NCI-H748 treated with DMSO at 0.1 percent for 48 hours (cell line): Measurements from ENCODE around the gene MAGI1.
"Not testable (repeated sequence)": the region's sequence is repeated elsewhere in the genome, so short reads cannot be mapped to it uniquely, and the experiment has no call there.

Experiments used
- DNase-seq: peaks from one replicate; lab custom pipeline; 2025; lab: John Stamatoyannopoulos, UW

MAGI1 gene

DNA sequence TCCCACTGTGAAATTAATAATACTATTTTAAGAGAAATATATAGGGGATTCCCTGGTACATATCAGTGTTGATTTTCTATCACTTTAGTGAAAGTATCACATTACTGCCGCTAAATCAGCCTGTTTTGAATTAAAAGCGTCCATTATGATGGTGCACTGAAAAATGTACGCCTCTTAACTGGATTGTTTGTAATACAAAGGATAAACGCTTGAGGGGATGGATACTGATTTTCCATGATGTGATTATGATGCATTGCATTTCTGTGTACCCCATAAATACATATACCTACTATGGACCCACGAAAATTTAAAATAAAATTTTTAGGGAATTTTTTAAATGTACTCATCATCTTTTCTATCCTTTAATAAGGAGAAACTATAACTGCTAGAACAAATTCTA, 478.6 kb downstream of the MAGI1 start:
- no peak for DNase-seq

DNA sequence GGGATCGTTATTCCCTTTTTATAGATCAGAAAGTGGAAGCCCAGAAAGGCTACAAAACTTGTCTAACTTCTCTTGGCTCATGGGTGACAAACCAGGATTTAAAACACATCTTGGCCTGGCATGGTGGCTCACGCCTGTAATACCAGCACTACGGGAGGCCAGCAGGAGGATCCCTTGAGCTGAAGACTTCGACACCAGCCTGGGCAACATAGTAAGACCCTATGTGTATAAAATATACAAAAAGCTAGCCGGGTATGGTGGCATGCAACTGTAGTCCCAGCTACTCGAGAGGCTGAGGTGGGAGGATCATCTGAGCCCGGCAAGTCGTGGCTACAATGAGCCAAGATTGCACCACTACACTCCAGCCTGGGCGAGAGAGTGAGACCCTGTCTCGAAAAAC, 479.1 kb downstream of the MAGI1 start:
- DNase-seq, result no peak

DNA sequence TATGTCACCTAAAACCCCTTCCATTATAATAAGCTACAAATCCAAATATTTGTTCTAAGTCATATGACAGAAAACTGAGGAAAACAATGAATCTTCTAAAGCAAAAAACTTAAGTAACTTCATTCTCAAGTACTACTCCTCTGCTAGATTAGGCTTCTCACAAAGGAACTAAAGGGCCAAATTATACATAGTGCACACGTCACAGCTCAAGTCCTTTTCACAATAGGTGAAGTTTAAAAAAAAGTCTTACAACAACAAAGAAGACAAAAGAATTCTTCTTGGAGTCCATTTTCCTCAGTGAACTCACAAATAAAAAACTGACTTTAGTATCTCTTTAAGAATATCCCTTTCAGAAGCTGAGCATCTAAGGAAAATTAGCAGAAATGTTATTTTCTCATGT, 479.9 kb downstream of the MAGI1 start:
- no peak for DNase-seq

DNA sequence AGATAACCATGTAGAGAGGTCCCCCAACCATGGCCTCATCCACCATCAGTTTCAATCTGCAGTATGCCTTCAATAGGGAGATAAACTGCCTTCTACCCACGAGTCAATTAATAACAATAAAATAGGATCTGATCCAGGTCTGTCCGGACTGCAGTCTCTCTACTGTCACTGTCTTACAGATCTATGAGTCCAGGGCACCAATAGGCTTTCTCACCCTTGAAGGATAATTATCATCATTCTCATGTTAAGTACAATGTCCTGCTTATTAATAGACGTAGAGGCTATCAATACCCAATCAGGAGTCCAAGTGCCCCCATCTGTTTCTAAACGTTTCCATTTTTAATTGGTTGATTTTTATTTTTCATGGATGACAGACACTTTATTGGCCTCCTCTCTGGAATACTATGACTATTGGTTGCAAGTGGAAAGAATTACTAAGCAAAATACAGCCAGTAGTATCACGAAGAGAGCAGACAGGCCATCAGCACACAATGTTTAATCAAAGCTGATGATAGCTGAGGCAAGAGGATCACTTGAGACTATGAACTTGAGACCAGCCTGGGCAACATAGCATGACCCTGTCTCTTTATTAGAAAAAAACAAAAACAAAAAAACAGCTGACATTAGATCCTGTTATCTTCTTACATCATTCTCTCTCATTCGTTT, 480.7 kb downstream of the MAGI1 start:
- no peak for DNase-seq

DNA sequence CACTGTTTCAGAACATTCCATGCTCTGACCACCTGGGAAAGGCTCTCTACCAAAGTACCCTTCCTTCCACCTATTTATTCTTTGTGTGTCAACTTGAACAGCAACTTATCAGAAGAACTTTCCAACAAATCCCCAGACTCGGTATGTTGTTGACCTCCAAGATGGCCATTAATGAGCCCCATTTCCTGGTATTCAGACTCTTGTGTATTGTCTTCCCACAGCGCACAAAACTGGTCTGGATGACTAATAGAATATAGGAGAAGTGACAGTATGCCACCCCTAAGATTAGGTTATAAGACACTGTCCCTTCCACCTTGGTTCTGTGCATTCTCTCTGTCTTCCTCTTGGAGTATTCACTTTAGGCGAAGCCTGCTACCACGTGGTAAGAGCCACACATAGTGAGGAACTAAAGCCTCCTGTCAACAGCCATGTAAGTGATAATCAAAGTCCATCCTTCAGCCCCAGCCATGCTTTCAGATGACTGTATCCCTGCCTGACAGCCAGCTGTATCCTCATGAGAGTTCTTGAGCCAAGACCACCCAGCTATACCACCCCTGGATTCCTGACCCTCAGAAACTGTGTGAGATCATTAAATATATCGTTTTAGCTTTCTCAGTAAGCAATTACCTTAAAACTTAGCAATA, 481.7 kb downstream of the MAGI1 start:
- DNase-seq, result no peak

DNA sequence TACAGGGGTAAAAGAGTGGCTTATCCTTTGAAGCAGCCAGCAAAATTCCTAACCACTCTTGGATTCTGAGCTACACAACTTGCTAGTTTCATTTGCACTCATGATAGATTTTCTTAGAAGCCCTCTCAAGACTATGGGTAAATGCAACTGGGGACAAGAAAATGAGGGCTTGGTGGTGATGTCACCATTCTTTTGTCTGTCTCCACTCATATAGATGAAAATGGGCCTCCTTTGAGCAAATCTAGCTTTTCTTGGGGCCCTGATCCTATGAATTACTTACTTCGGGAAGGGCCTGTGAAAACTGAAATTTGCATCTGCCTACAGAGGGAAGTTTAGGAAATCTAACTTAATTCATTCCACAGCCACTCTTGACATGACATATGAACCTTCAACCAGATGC, 486.3 kb downstream of the MAGI1 start:
- DNase-seq, result no peak

DNA sequence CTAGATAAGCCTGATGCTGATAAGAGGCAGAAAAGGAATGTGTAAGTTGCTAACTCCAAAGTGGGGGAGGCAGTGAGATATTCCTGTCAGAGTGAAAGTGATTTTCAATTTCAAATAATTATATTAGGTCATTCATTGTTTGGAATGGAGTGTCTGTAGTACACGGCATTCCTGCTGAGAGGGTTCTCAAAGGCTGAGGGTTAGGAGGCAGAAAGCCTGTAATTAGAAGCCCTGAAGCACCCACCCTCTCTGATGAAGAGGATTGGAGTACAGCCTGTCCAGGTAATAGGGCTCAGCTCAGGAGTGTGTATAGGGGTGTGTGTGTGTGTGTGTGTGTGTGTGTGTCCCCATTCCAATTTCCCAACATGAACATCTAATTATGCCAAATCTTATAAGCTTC, 486.8 kb downstream of the MAGI1 start:
- peak; percentile 44 for DNase-seq

DNA sequence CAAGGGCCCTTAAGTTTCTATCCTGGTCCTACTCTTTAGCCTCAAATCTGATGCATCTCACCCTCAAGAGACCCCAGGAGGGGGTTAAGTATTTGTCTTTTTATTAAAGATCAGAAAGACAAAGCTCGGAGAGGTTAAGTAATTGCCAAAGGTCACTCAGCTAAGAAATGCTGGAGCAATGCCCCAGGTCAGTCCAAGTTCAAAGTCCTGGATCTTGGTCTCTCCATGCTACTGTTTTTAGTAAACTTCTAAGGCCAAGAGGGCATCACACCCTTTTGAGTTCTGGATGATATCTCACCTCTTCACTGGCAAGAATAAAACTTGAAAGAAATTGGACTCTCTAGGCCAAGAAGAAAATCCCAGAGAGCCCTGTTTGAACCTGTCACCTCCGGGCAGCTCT, 488.6 kb downstream of the MAGI1 start:
- no peak for DNase-seq

DNA sequence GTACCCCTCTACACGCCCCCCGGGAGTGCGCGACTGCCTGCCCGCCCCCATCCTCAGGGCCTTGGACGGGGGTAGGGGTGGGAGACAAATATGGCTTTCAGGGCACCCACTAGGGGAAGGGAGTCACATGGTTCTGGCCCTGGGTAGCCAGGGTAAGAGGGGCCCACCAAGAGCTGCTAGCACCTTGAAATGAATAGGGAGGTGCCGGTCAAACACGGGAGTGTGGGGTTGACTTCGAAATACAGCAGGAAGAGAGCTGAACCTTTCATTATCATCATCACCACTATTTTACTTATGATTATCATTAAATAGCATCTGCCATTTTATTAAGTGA, 489.1 kb downstream of the MAGI1 start:
- no peak for DNase-seq

DNA sequence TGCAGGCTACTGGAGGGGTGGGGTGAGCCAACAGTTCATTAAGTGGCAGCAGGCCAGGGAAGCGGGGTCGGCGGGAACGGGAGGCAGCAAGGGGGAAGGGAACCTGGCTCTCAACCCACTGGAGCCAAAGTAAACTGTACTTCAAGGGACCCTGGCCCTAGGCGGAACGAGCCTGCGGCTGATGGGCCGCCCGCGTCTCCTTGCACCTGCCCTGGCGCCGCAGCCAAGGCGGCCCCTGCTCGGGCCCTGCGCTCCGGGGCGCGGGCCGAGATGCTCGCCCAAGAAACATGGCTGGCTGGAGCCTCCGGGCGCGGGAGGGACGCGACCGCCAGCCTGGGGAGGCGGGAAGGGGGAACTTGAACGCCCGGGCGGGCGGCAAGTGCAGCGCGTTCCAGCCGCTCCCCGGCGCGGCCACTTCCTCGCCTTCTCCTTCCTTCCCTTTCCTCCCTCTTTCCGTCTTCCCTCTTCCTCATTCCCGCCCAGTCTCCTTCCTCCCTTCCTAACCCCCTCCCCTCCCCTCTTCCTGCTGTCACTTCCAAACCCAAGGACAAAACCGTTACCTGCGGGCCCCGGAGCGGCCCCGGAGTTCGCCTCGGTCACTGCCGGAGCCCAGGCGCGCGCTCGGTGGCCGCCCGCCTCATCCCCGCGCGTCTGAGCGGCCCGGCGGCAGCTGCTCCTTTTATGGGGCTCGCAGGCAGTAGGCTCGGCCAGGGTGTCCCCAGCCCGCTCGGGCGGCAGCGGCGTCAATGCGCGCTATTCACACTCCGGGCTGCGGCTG, 489.7 kb downstream of the MAGI1 start:
- DNase-seq, result peak; percentile 13

DNA sequence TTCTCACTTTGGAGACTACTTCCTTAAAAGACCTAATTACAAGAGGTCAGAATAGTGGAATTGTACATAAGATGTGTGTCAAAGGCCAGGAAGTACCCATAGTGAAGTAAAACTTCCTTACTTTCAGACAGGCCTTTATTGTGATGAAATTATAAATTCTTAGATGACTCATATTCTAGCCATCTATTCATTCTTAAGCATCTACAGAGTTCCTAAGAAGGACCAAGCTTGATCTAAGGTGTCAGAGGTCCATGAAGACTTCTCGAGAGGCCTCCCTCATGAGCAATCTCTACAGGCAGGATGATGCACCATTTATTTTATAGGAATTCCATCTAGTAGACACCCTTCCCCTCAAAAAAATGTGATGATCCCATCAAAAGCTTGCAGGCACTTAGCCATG, 493.3 kb downstream of the MAGI1 start:
- DNase-seq, result no peak

DNA sequence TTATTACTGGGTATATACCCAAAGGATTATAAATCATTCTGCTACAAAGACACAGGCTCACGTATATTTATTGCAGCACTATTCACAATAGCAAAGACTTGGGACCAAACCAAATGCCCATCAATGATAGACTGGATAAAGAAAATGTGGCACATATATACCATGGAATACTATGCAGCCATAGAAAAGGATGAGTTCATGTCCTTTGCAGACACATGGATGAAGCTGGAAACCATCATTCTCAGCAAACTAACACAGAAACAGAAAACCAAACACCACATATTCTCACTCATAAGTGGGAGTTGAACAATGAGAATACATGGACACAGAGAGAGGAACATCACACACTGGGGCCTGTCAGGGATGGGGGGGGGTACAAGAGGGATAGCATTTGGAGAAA, 495.3 kb downstream of the MAGI1 start:
- not testable (repeated sequence) for DNase-seq

DNA sequence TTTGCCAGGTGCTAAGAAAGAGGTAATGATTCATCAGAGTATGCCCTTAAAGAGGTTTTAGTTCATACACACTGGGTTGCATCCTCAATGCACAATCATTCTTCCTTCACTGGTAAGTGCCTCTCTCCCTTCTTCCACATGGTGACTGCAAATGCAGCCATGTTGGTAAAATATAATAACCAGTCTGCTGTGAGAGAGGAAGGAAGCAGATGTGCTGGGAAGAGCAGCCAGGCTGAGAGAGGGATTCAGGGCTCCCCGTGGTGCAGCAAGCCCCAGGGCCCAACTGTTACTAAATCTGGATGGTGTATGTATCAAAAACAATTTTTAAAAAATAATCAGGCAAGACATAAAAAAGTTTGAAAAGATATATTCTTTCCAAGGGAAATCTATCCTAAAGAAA, 498.1 kb downstream of the MAGI1 start:
- no peak for DNase-seq

DNA sequence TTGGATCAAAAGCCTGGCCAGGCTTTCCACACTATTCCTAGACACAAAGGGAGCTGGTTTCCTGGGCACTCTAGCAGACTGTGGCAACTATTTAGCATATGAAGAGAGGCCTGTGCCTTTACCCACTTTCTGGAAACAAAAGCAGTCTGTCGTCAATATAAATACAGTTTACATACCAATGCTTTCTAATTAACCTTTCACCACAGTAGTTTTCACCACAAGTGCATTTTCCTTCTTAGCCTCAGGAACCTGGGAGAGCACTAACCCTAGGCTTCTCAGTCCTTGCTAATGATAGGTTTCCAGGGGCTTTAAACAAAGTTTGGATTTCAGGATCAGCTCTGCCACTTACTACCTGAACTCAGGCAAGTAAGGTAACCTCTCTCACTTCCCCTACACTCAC, 499.1 kb downstream of the MAGI1 start:
- DNase-seq, result no peak

DNA sequence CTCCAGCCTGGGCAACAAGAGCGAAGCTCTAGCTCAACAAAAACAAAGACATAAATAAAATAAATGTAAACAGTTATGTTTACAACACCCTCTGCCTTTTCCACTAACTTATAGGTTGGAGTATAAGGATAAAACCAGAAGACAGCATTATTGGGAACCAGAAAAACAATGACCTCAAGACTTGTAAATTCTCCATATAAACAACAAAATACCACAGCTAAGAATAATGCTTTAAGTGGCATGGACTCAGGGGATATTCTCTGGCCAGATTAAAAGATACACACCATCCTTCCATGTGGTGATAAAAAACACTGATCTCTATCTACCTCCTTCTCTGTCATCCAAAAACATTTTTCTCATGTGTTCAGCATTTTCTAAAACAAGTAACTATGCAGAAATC, 500.6 kb downstream of the MAGI1 start:
- no peak for DNase-seq

DNA sequence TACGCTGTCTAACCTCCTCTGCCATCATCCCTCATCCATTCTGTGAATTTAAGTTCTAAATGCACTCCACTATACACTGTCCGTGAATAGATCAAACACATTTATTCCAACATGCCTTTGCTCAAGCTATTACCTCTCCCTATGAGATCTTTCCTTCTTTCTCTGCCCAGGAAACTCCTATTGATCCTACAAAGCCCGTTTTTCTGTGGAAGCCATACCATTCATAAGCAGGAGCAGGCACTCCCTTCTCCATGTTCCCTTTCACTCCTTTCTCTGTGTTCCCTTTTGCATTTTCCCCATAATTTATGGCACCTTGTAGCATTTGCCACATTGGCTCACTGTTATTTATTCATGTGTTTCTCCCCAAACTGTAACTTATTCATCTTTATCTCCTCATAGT, 501.6 kb downstream of the MAGI1 start:
- DNase-seq, result no peak

DNA sequence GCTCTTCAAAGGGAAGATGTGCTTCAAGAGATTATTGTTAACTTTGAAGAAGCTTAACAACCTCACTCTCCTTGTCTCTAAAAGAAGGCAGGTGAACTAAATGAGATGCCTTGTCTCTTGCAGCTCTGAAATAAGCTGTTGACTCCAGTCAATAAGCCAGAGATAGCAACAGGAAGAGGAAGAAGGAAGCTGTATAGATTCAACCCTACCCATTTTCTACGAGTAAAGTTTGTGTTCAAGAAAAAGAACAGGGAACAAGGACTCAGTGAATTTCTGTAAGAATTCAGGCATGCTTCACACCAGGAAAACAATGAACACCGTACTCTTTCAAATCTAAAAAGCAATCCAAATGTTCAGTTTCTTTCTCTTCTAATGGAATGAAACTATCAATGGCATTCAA, 503.5 kb downstream of the MAGI1 start:
- no peak for DNase-seq

DNA sequence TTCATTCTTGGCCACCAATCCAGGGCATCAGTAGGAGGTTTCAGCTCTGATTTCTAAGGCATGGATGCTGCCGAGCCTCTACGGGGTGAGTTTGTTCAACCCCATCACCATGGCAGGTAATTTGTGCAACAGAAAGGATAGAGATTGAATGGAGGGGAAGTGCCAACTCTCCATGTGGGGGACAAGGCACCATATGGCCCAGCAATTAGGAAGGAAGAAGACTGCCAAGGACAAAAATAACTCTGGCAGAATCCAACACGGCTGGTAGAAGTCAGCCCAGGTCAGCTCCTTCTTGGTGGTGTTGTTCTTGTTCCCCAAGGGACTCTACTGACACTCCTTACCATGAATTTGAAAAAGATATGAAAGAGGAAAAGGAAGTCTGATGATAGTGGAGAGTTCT, 503.9 kb downstream of the MAGI1 start:
- DNase-seq, result no peak

DNA sequence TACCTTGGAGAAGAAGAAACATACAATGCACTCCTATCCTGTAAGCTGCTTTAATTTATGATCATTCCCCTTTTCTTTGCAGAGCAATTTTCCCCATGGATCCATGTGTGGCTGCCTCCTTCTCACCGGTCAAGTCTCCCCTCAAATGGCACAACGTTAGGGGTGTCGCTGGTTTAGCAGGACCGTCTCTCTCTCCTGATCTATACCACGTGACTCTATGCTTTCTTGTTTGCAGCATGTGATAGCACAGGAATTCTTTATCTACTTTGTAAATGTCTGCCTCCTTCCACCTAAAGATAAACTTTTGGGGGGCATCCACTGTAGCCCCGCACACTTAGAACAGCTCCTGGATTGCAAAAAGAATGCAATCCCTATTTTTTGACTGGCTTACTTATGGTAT, 506.0 kb downstream of the MAGI1 start:
- no peak for DNase-seq

DNA sequence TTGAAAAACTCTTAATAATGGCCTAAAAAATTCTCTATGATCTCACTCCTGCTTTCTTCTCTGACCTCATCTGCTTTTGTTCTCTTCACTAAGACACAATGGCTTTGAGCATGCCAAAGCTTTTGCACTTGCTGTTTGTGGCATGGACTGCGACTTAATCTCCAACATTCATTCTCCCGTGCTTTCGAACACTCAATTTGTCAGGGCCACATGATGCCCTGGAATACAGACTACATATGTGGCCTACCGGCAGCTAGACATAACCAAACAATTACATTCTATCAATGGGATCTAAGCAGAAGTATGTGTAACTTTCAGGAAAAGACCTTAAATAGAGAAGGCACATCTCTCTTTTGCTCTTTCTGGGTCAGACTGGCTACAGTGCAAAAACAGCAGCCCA, 506.5 kb downstream of the MAGI1 start:
- DNase-seq, result no peak

DNA sequence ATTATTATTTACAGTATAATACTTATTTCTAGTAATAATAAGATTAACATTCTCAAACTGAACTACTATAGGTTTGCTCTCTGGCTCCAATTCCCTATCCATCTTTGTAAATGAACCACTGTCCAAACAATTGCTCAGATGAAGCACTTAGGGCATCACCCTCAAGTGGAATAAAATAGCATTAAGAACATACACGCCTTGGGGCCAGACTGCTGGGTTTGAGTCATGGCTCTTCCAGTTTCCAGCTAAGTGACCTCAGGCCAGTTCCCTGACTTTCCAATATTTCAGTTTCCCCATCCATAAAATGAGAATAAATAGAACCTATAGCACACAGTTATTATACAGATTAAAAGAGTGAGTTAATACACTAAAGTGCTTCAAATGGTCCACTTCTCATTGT, 507.2 kb downstream of the MAGI1 start:
- no peak for DNase-seq

DNA sequence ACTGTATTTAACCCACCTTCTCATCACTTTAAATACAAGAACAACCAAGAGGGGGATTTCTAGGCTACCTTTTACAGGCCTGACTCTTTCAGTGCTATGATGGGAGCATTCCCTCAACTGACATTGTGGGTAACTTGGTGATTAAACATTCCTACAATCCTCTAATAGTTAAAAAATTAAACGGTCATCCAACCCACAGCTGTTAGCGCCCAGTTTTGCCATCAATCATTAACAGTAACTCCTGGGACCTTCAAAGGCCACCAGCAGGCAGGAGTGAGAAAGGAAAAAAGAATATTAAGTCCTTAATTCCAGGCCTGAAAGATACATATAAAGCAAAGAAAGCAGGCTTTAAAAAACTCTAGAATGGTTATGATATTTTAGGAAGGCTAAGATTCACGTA, 512.1 kb downstream of the MAGI1 start:
- no peak for DNase-seq

DNA sequence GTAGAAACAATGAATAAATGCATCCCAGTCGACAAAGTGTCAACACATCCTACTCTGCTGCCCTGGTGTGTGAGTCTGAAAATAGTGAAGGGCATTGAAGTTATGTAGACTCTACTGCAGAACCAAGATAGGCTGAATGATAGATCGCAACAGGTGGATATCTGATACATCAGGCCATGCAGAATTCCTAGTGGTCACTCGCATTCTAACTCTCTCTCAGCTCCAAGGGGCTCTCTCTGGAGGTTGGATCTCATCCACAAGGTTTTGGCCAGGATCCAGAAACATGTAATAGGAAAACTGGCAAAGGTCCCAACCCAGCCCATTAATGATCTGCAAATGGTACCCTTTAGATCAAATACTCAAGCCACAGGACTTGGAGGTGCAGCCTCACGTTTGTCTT, 514.1 kb downstream of the MAGI1 start:
- peak; percentile 22 for DNase-seq

DNA sequence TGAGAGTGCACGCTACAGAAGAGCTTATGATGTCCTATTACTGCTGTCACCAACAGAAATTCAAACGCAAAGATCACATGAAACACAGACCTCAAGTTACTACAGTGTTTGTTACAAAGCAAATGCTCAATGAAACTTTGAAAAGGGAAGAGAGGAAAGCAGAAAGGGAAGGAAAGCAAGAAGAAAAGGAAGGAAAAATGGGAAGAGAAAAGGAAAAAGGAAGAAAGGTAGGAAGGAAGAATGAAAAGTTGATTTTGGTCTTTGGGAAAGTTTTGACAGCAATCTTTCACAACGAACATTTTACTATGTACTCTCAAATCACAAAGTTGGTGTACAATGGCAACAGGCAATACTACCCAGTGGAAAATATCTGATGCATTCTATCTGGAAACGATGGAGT, 514.8 kb downstream of the MAGI1 start:
- DNase-seq, result no peak
